IMR-90 (cell line): ENCODE data around the gene SMYD5. TPM values are rescaled to one million over a fixed set of nuclear protein-coding genes. Genes with fewer than 3 reads are reported as not detected.

Source experiments
- ATAC-seq: fragments of 200-7000 bp; cut with Tn5 transposase; 2 replicates; pipeline ENCODE4 v1.9.1; 2020; ENCODE audit warnings: low read depth, mild to moderate bottlenecking, moderate library complexity
- BruUV-seq: library from RNA; stranded (reverse); fragments of 400-500 nt; replicated peaks from 2 replicates; lab custom pipeline; 2021; lab: Mats Ljungman, UMichigan
- CTCF ChIA-PET: fragments of 300-600 bp; formaldehyde crosslinking; extraction: SDS; loops from one replicate; lab custom pipeline; 2021; ENCODE audit warnings: antibody characterized with exemption; lab: Yijun Ruan, JAX
- POLR2A ChIA-PET: fragments of 300-600 bp; sonication (Branson Sonifier 250); formaldehyde crosslinking; loops from one replicate; lab custom pipeline; 2022; ENCODE audit warnings: antibody characterized with exemption; ENCODE audit not compliant: unreplicated experiment; lab: Charles Lee
- DNase-seq: peaks from one replicate; pipeline ENCODE4 v3.0.0; 2013
- H2AFZ ChIP-seq: replicated peaks from 2 replicates; pipeline ENCODE3; 2013; ENCODE audit warnings: low read length, mild to moderate bottlenecking; ENCODE audit not compliant: poor library complexity
- H2AK5ac ChIP-seq: 2 replicates; pipeline ENCODE4 v1.6.1; 2013; ENCODE audit warnings: low read depth, low read length, inconsistent platforms
- H2AK9ac ChIP-seq: replicated peaks from 2 replicates; pipeline ENCODE3; 2013; ENCODE audit warnings: mild to moderate bottlenecking, low read depth, low read length, moderate library complexity; ENCODE audit not compliant: poor library complexity
- H2BK120ac ChIP-seq: 2 replicates; pipeline ENCODE4 v1.6.1; 2013; ENCODE audit warnings: low read depth, low read length, inconsistent platforms
- H2BK15ac ChIP-seq: 3 replicates; pipeline ENCODE4 v1.6.1; 2013; ENCODE audit warnings: low read depth, low read length, inconsistent platforms
- H2BK20ac ChIP-seq: 2 replicates; pipeline ENCODE4 v1.6.1; 2013; ENCODE audit warnings: low read depth, mild to moderate bottlenecking, inconsistent platforms, low read length, moderate library complexity
- H2BK5ac ChIP-seq: 2 replicates; pipeline ENCODE4 v1.6.1; 2013; ENCODE audit warnings: mild to moderate bottlenecking, low read depth, low read length, inconsistent platforms; ENCODE audit not compliant: poor library complexity, severe bottlenecking
- H3K14ac ChIP-seq: replicated peaks from 2 replicates; pipeline ENCODE4 v1.6.1; 2013; ENCODE audit warnings: low read depth, low read length, inconsistent platforms
- H3K18ac ChIP-seq: 2 replicates; pipeline ENCODE4 v1.6.1; 2013; ENCODE audit warnings: low read depth, low read length, control low read depth
- H3K23ac ChIP-seq: 2 replicates; pipeline ENCODE4 v1.6.1; 2013; ENCODE audit warnings: low read depth, low read length, inconsistent platforms
- H3K27ac ChIP-seq: 2 replicates; pipeline ENCODE4 v1.5.1; 2013; ENCODE audit warnings: mild to moderate bottlenecking, control low read depth, low read length; ENCODE audit not compliant: insufficient read depth
- H3K27me3 ChIP-seq: 2 replicates; pipeline ENCODE4 v1.6.1; 2013; ENCODE audit warnings: low read length; ENCODE audit not compliant: control insufficient read depth, insufficient read depth
- H3K36me3 ChIP-seq: 2 replicates; pipeline ENCODE4 v1.6.1; 2013; ENCODE audit warnings: low read length, mixed read lengths; ENCODE audit not compliant: control insufficient read depth, insufficient read depth
- H3K4ac ChIP-seq: 2 replicates; pipeline ENCODE4 v1.6.1; 2013; ENCODE audit warnings: low read depth, low read length, inconsistent platforms
- H3K4me1 ChIP-seq: 2 replicates; pipeline ENCODE4 v1.6.1; 2013; ENCODE audit warnings: low read length, mixed read lengths; ENCODE audit not compliant: control insufficient read depth, insufficient read depth
- H3K4me2 ChIP-seq: 2 replicates; pipeline ENCODE4 v1.6.1; 2013; ENCODE audit warnings: low read depth, mild to moderate bottlenecking, control low read depth, low read length, moderate library complexity
- H3K4me3 ChIP-seq: 2 replicates; pipeline ENCODE4 v1.5.1; 2013; ENCODE audit warnings: low read depth, mild to moderate bottlenecking, control low read depth, low read length, moderate library complexity; ENCODE audit not compliant: insufficient read depth
- H3K56ac ChIP-seq: 2 replicates; pipeline ENCODE4 v1.6.1; 2013; ENCODE audit warnings: low read length, inconsistent platforms; ENCODE audit not compliant: insufficient read depth; ENCODE audit errors: extremely low read depth
- H3K79me1 ChIP-seq, 2 experiments: 2 replicates each; pipeline ENCODE4 v1.6.1; 2013; ENCODE audit warnings: low read length in 2 of 2, inconsistent platforms in 1 of 2, low read depth in 1 of 2
- H3K9ac ChIP-seq: 2 replicates; pipeline ENCODE4 v1.6.1; 2013; ENCODE audit warnings: low read depth, low read length, control low read depth
- H3K9me1 ChIP-seq: 2 replicates; pipeline ENCODE4 v1.6.1; 2013; ENCODE audit warnings: low read length, inconsistent platforms; ENCODE audit not compliant: insufficient read depth
- H3K9me3 ChIP-seq: 2 replicates; pipeline ENCODE4 v1.6.1; 2013; ENCODE audit warnings: low read length; ENCODE audit not compliant: control insufficient read depth, insufficient read depth
- H4K20me1 ChIP-seq: 2 replicates; pipeline ENCODE4 v1.6.1; 2013; ENCODE audit warnings: low read length, inconsistent platforms; ENCODE audit not compliant: insufficient read depth
- H4K5ac ChIP-seq: 2 replicates; pipeline ENCODE4 v1.6.1; 2013; ENCODE audit warnings: mild to moderate bottlenecking, low read depth, low read length, control low read depth
- H4K8ac ChIP-seq, 2 experiments: 2 replicates each; pipeline ENCODE4 v1.6.1; 2013; ENCODE audit warnings: low read depth in 2 of 2, low read length in 2 of 2, control low read depth in 1 of 2, inconsistent platforms in 1 of 2
- H4K91ac ChIP-seq: 2 replicates; pipeline ENCODE4 v1.6.1; 2013; ENCODE audit warnings: low read depth, low read length, inconsistent platforms; ENCODE audit not compliant: insufficient read depth
- CHD1 ChIP-seq: IDR thresholded peaks from 2 replicates; pipeline ENCODE4 v1.6.1; 2012; ENCODE audit warnings: low read depth, low read length, improper control_type of control experiment
- MAFK ChIP-seq: IDR thresholded peaks from 2 replicates; pipeline ENCODE4 v1.6.1; 2012; ENCODE audit warnings: low read depth, low read length, improper control_type of control experiment
- MAZ ChIP-seq: IDR thresholded peaks from 2 replicates; pipeline ENCODE4 v1.6.1; 2012; ENCODE audit warnings: low read depth, mild to moderate bottlenecking, low read length, improper control_type of control experiment, moderate library complexity, borderline replicate concordance
- POLR2A ChIP-seq: IDR thresholded peaks from 2 replicates; pipeline ENCODE4 v1.6.1; 2012; ENCODE audit warnings: mild to moderate bottlenecking, low read depth, low read length
- RCOR1 ChIP-seq: IDR thresholded peaks from 2 replicates; pipeline ENCODE4 v1.6.1; 2012; ENCODE audit warnings: mild to moderate bottlenecking, low read length, improper control_type of control experiment; ENCODE audit not compliant: insufficient replicate concordance
- SMC3 ChIP-seq: fragments of 150-350 bp; IDR thresholded peaks from 2 replicates; pipeline ENCODE4 v1.6.1; 2016; ENCODE audit warnings: low read depth, mild to moderate bottlenecking, antibody characterized with exemption, low read length, moderate library complexity
- WGBS, 2 experiments: methylation state at CpG; one replicate each; pipeline versions ENCODE4 v1.1.5 to v1.1.7; 2013; ENCODE audit warnings: missing lambda C conversion rate in 2 of 2; ENCODE audit not compliant: insufficient read length in 1 of 2; ENCODE audit errors: extremely low coverage in 2 of 2; 5-methylcytosine and 5-hydroxymethylcytosine counted together
- dilution Hi-C: fragments of 300-500 bp; cut with HindIII; formaldehyde crosslinking; loops from one replicate; pipeline ENCODE4 v1.14.3; 2018; ENCODE audit warnings: low sequenced_read_pairs; ENCODE audit not compliant: unreplicated experiment
- in situ Hi-C: fragments of 300-500 bp; cut with MboI; formaldehyde crosslinking; loops from 3 replicates; pipeline ENCODE4 v1.14.3; 2019; ENCODE audit warnings: low sequenced_read_pairs, inconsistent platforms, mixed read lengths
- intact Hi-C: fragments of 100-400 bp; cut with micrococcal nuclease; formaldehyde crosslinking; loops from 2 replicates; pipeline ENCODE4 v1.10.0; 2022
- polyA plus RNA-seq, 3 experiments: library from polyadenylated mRNA; depleted of rRNA; stranded (reverse); fragments of >200 nt; gene quantifications; 2 replicates each; pipeline ENCODE4 v1.2.3, GENCODE V29; 2012; ENCODE audit warnings: low replicate concordance in 1 of 3
- total RNA-seq: library from RNA; depleted of rRNA; stranded (reverse); fragments of >200 nt; gene quantifications from 2 replicates; pipeline ENCODE4 v1.2.3, GENCODE V29; 2012
- TF ChIP-seq, protein P1 (sequence below): fragments of 150-350 bp; IDR thresholded peaks from 2 replicates; pipeline ENCODE4 v1.6.1; 2017; ENCODE audit warnings: mild to moderate bottlenecking, antibody characterized with exemption, low read length, low read depth
- TF ChIP-seq, protein P2 (sequence below): fragments of 150-350 bp; IDR thresholded peaks from 2 replicates; pipeline ENCODE4 v1.6.1; 2016; ENCODE audit warnings: low read depth, mild to moderate bottlenecking, low read length, moderate library complexity, borderline replicate concordance

SMYD5 gene
- total and polyA plus RNA-seq, 2 of the 4 experiments (the other 2 are of a cell fraction): 17.8 to 19.7 TPM

DNA sequence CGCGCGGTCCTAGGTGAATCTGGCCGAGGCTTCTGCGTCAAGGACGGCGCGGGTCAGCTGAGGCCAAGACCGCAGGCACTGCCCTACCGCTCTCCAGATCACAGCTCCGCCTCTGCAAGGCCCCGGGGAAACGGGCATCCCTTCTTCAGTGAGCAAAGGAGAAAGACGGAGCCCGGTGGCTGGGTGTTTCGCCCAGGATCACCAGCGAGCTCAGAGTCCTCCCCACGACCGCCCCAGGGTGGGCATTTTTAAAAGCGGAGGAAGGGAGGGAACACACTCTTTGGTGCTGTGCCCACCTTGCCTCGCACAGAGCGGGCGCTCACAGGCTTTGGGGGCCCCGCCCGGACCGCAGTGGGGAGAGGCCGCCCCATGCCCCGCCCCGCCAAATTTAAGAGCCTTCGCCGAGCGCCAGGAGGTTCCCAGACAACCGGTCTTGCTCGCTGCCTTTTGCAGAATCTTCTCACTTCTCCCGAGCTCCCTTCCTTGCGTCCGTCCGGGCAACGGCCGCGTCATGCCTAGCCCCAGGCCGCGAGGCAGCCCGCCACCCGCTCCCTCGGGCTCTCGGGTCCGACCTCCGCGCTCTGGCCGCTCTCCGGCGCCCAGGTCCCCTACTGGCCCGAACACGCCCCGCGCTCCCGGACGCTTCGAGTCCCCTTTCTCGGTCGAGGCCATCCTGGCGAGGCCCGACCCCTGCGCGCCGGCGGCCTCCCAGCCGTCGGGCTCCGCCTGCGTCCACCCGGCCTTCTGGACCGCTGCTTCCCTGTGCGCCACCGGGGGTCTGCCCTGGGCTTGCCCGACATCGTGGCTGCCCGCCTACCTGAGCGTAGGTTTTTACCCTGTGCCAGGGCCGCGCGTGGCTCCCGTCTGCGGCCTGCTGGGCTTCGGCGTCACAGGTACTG, 11.6 kb upstream of the SMYD5 start, which contains the start of gene NOTO:
Gene NOTO (plus strand): TSS at position 419 of the 899 bp plus-strand sequence. CDS start 93 bp downstream, at position 512.
- H2AK5ac ChIP-seq: no peak within 1 kb of the TSS
- H3K27me3 ChIP-seq: peaks cover 61% of the 10 kb centered on the region
- H2BK15ac ChIP-seq: no peak within 1 kb of the TSS
- 4% methylated on average over 60 of the region's 87 CpGs; no CpG with 5 or more reads in 1 of the 2 experiments for WGBS, 2 experiments
- dilution Hi-C loops: no loop called here
- H2BK5ac ChIP-seq: no peak within 1 kb of the TSS
- no peak within 1 kb of the TSS for H4K91ac ChIP-seq
- no peaks in the 10 kb centered on the region for H4K20me1 ChIP-seq
- CTCF ChIA-PET: interaction anchor here (1.1 kb wide), 1 partner anchor 25 kb away, joined by 4 read pairs; no protein-coding TSS in a partner anchor
- peak within 1 kb of the TSS; percentile 11 for H2AFZ ChIP-seq
- H4K8ac ChIP-seq: no peak within 1 kb of the TSS
- H3K4ac ChIP-seq: no peak within 1 kb of the TSS
- H3K9ac ChIP-seq: no peak within 1 kb of the TSS
- no peak within 1 kb of the TSS for H3K18ac ChIP-seq
- H2AK9ac ChIP-seq: peak within 1 kb of the TSS; percentile 28
- POLR2A ChIA-PET: no interaction called here
- no peak within 1 kb of the TSS for H2BK120ac ChIP-seq
- no peak within 1 kb of the TSS for H3K27ac ChIP-seq
- peaks cover 2% of the 10 kb centered on the region; the same call in 1 of the 2 replicates for H3K4me1 ChIP-seq
- no peaks in the 10 kb centered on the region for H3K79me1 ChIP-seq
- no peak within 1 kb of the TSS for H3K56ac ChIP-seq
- no peaks in the 10 kb centered on the region for H3K36me3 ChIP-seq
- peak within 1 kb of the TSS; percentile 29; the same call in 1 of the 2 replicates for H3K4me2 ChIP-seq
- ATAC-seq: peak; percentile 61
- H3K4me3 ChIP-seq: no peak within 1 kb of the TSS; the same call in 1 of the 2 replicates
- no peaks in the 10 kb centered on the region for H3K9me3 ChIP-seq
- no peak within 1 kb of the TSS for H2BK20ac ChIP-seq
- no peak for DNase-seq
- H3K9me1 ChIP-seq: no peaks in the 10 kb centered on the region
- in situ Hi-C loops: no loop called here
- BruUV-seq: no TSS peak
- H3K14ac ChIP-seq: no peak within 1 kb of the TSS
- intact Hi-C loops: no loop called here
- no peak within 1 kb of the TSS for H4K5ac ChIP-seq
- H3K23ac ChIP-seq: no peak within 1 kb of the TSS
- no peak for TF ChIP-seq MAFK
- no peak for TF ChIP-seq MAZ
- TF ChIP-seq, protein P1, sequence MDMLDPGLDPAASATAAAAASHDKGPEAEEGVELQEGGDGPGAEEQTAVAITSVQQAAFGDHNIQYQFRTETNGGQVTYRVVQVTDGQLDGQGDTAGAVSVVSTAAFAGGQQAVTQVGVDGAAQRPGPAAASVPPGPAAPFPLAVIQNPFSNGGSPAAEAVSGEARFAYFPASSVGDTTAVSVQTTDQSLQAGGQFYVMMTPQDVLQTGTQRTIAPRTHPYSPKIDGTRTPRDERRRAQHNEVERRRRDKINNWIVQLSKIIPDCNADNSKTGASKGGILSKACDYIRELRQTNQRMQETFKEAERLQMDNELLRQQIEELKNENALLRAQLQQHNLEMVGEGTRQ: no peak
- TF ChIP-seq RCOR1: no peak
- no peak for TF ChIP-seq POLR2A
- TF ChIP-seq, protein P2, sequence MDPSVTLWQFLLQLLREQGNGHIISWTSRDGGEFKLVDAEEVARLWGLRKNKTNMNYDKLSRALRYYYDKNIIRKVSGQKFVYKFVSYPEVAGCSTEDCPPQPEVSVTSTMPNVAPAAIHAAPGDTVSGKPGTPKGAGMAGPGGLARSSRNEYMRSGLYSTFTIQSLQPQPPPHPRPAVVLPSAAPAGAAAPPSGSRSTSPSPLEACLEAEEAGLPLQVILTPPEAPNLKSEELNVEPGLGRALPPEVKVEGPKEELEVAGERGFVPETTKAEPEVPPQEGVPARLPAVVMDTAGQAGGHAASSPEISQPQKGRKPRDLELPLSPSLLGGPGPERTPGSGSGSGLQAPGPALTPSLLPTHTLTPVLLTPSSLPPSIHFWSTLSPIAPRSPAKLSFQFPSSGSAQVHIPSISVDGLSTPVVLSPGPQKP: no peak
- no peak for TF ChIP-seq CHD1
- no peak for TF ChIP-seq SMC3
